Hepatocyte (in vitro differentiated cells): ENCODE data around the gene XAF1. TPM values are rescaled to one million over a fixed set of nuclear protein-coding genes. Genes with fewer than 3 reads are reported as not detected.
"Not testable (repeated sequence)": the region's sequence is repeated elsewhere in the genome, so short reads cannot be mapped to it uniquely, and the experiment has no call there.

ENCODE experiments used
- DNase-seq: peaks from one replicate; pipeline ENCODE4 v3.0.0-alpha.2; 2016; ENCODE audit warnings: low spot score
- H2AFZ ChIP-seq: fragments of 200-600 bp; sonication (generic); 2 replicates; pipeline ENCODE4 v1.6.0; 2016; ENCODE audit warnings: antibody characterized with exemption, mild to moderate bottlenecking
- H3K27ac ChIP-seq: fragments of 200-600 bp; sonication (generic); 2 replicates; pipeline ENCODE4 v1.5.1; 2016; ENCODE audit warnings: mild to moderate bottlenecking
- H3K27me3 ChIP-seq: fragments of 200-600 bp; sonication (generic); 2 replicates; pipeline ENCODE4 v1.6.1; 2016
- H3K36me3 ChIP-seq: fragments of 200-600 bp; sonication (generic); replicated peaks from 2 replicates; pipeline ENCODE4 v1.5.1; 2016; ENCODE audit warnings: low read depth; ENCODE audit not compliant: insufficient read depth
- H3K4me1 ChIP-seq: fragments of 200-600 bp; sonication (generic); 2 replicates; pipeline ENCODE4 v1.5.1; 2016; ENCODE audit warnings: mild to moderate bottlenecking, moderate library complexity; ENCODE audit not compliant: insufficient read depth
- H3K4me2 ChIP-seq: fragments of 200-600 bp; sonication (generic); 2 replicates; pipeline ENCODE4 v1.6.0; 2016
- H3K4me3 ChIP-seq: fragments of 200-600 bp; sonication (generic); 2 replicates; pipeline ENCODE4 v1.5.1; 2016; ENCODE audit warnings: mild to moderate bottlenecking
- H3K79me2 ChIP-seq: fragments of 200-600 bp; sonication (generic); 2 replicates; pipeline ENCODE4 v1.6.0; 2017; ENCODE audit warnings: mild to moderate bottlenecking
- H3K9me2 ChIP-seq: fragments of 200-600 bp; sonication (generic); replicated peaks from 2 replicates; pipeline ENCODE4 v1.6.0; 2017; ENCODE audit warnings: mild to moderate bottlenecking; ENCODE audit not compliant: insufficient read depth
- H3K9me3 ChIP-seq: fragments of 200-600 bp; sonication (generic); 2 replicates; pipeline ENCODE4 v1.5.1; 2016; ENCODE audit warnings: low read depth, mild to moderate bottlenecking
- H4K20me1 ChIP-seq: fragments of 200-600 bp; sonication (generic); 2 replicates; pipeline ENCODE4 v1.6.0; 2016; ENCODE audit warnings: mild to moderate bottlenecking; ENCODE audit not compliant: insufficient read depth, poor library complexity, severe bottlenecking
- CTCF ChIP-seq: fragments of 200-600 bp; sonication (generic); IDR thresholded peaks from 2 replicates; pipeline ENCODE4 v1.5.1; 2016; ENCODE audit warnings: antibody characterized with exemption, mild to moderate bottlenecking; ENCODE audit not compliant: poor library complexity
- EZH2 ChIP-seq: fragments of 200-600 bp; sonication (generic); IDR thresholded peaks from 2 replicates; pipeline ENCODE4 v1.6.1; 2016; ENCODE audit warnings: antibody characterized with exemption, mild to moderate bottlenecking, borderline replicate concordance
- EZH2phosphoT487 ChIP-seq: fragments of 200-600 bp; sonication (generic); IDR thresholded peaks from one replicate; pipeline ENCODE4 v1.6.1; 2018; ENCODE audit warnings: antibody characterized with exemption, mild to moderate bottlenecking, low read depth, moderate library complexity; ENCODE audit not compliant: unreplicated experiment, severe bottlenecking
- WGBS: methylation state at CpG from one replicate; pipeline ENCODE4 v1.1.6; 2016; ENCODE audit warnings: low lambda C conversion rate; ENCODE audit errors: missing lambda C conversion rate; 5-methylcytosine and 5-hydroxymethylcytosine counted together
- polyA plus RNA-seq: library from polyadenylated mRNA; unstranded; fragments of >200 nt; fragmentation: Nextera tagmentation; extraction: Ambion mirVana; gene quantifications from 2 replicates; pipeline ENCODE4 v1.2.1, GENCODE V29; 2016
- total RNA-seq: library from RNA; depleted of rRNA; stranded (reverse); fragments of >200 nt; gene quantifications from 2 replicates; pipeline ENCODE4 v1.2.3, GENCODE V29; 2014

Gene XAF1
- total and polyA plus RNA-seq, 2 experiments from 2014 or later = 1.9 to 3.3 TPM

GRCh38 chr17:6768447-6768846, 12.6 kb downstream of the XAF1 start:
- TF ChIP-seq EZH2phosphoT487 = no peak
- TF ChIP-seq EZH2 = no peak
- TF ChIP-seq CTCF = no peak
- Histone ChIP-seq H3K9me3 (peaks cover 9% of the 10 kb centered on the region), H3K36me3 (no peaks in the 10 kb centered on the region), H3K27ac (no peak overlapping the region), H2AFZ (no peak overlapping the region), H4K20me1 (no peaks in the 10 kb centered on the region), H3K4me2 (no peak overlapping the region), H3K9me2 (no peaks in the 10 kb centered on the region), H3K4me1 (no peaks in the 10 kb centered on the region), H3K27me3 (peaks cover 8% of the 10 kb centered on the region), H3K79me2 (no peaks in the 10 kb centered on the region), H3K4me3 (no peak overlapping the region)
- 90% methylated on average over 2 of the region's 2 CpGs for WGBS
- no peak for DNase-seq

GRCh38 chr17:6772016-6772415, 16.2 kb downstream of the XAF1 start:
- WGBS = 88% methylated on average over 1 of the region's 1 CpG
- DNase-seq = no peak
- H3K4me1 ChIP-seq = no peaks in the 10 kb centered on the region
- no peak overlapping the region for H3K4me3 ChIP-seq
- H3K79me2 ChIP-seq = no peaks in the 10 kb centered on the region
- no peak overlapping the region for H3K4me2 ChIP-seq
- H3K27me3 ChIP-seq = peaks cover 32% of the 10 kb centered on the region
- H3K36me3 ChIP-seq = no peaks in the 10 kb centered on the region
- no peak overlapping the region for H3K27ac ChIP-seq
- H2AFZ ChIP-seq = no peak overlapping the region
- H3K9me2 ChIP-seq = no peaks in the 10 kb centered on the region
- TF ChIP-seq CTCF (no peak), EZH2phosphoT487 (no peak), EZH2 (no peak)
- peaks cover 9% of the 10 kb centered on the region for H3K9me3 ChIP-seq
- H4K20me1 ChIP-seq = no peaks in the 10 kb centered on the region

- not testable (repeated sequence) for H4K20me1 ChIP-seq, DNase-seq, H3K36me3 ChIP-seq, H2AFZ ChIP-seq, H3K9me3 ChIP-seq, H3K9me2 ChIP-seq, H3K4me2 ChIP-seq, H3K4me3 ChIP-seq, H3K4me1 ChIP-seq, H3K79me2 ChIP-seq, H3K27ac ChIP-seq
- WGBS = 93% methylated on average over 8 of the region's 8 CpGs
- H3K27me3 ChIP-seq = peaks cover 42% of the 10 kb centered on the region
These were observed 19.1 kb downstream of the XAF1 start for GRCh38 chr17:6774906-6775305.

- peaks cover 42% of the 10 kb centered on the region for H3K27me3 ChIP-seq
- no peak within 1 kb of the TSS for H2AFZ ChIP-seq
- H3K9me3 ChIP-seq = no peaks in the 10 kb centered on the region
- no peaks in the 10 kb centered on the region for H3K4me1 ChIP-seq
- no peaks in the 10 kb centered on the region for H3K36me3 ChIP-seq
- no peak within 1 kb of the TSS for H3K27ac ChIP-seq
- DNase-seq = no peak
- TF ChIP-seq EZH2 (peak; percentile 46), EZH2phosphoT487 (no peak)
- WGBS = 6% methylated on average over 43 of the region's 49 CpGs
- H3K4me2 ChIP-seq = peak within 1 kb of the TSS; percentile 77
- H3K4me3 ChIP-seq = no peak within 1 kb of the TSS
- H4K20me1 ChIP-seq = no peaks in the 10 kb centered on the region
- H3K9me2 ChIP-seq = no peaks in the 10 kb centered on the region
- no peaks in the 10 kb centered on the region for H3K79me2 ChIP-seq
These were observed 20.1 kb downstream of the XAF1 start, which contains the start of gene FBXO39 for GRCh38 chr17:6775871-6776405. Gene FBXO39, plus strand, starts transcription at chr17:6776215. Its CDS starts 3,654 bp downstream, at chr17:6779869.
